Suprapubic skin (tissue), 3 donors: ENCODE data around the gene SHISA4.

Source experiments
- EP300 ChIP-seq: sonication (generic); formaldehyde crosslinking; IDR thresholded peaks from one replicate; pipeline ENCODE4 v1.6.1; 2017; ENCODE audit warnings: antibody characterized with exemption
- POLR2A ChIP-seq, 2 donors: fragments of 450-650 bp; IDR thresholded peaks; one replicate each; pipeline ENCODE4 v1.6.1; 2017; ENCODE audit warnings: antibody characterized with exemption in 2 of 2, mild to moderate bottlenecking in 2 of 2, moderate library complexity in 2 of 2
- TF ChIP-seq, protein P1 (sequence below), 2 donors: fragments of 200-600 bp in 1 of 2; fragments of 450-650 bp in 1 of 2; sonication (generic) in 1 of 2; IDR thresholded peaks; one replicate each; pipeline ENCODE4 v1.5.1; 2016 to 2019; ENCODE audit warnings: antibody characterized with exemption in 2 of 2, mild to moderate bottlenecking in 1 of 2, moderate library complexity in 1 of 2

DNA sequence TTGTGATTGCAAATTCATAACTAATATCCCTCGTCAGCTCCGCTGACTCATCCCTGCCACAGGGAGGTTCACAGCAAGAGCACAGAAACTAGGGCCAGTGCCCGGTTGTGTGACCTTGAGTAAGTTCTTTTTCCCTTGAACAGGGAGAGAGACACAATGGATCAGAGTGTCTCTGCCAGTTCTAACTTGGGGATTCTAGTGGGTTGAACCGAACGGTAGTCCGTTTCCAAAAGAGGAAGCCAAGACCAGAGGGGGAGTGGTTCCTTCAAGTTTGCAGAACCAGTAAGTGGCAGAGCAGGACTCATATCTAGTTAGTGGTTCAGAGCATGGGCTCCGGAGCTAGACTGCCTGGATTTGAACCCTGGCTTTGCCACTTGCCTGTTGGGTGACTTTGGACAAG, 4.9 kb upstream of the SHISA4 start:
- TF ChIP-seq, protein P1, sequence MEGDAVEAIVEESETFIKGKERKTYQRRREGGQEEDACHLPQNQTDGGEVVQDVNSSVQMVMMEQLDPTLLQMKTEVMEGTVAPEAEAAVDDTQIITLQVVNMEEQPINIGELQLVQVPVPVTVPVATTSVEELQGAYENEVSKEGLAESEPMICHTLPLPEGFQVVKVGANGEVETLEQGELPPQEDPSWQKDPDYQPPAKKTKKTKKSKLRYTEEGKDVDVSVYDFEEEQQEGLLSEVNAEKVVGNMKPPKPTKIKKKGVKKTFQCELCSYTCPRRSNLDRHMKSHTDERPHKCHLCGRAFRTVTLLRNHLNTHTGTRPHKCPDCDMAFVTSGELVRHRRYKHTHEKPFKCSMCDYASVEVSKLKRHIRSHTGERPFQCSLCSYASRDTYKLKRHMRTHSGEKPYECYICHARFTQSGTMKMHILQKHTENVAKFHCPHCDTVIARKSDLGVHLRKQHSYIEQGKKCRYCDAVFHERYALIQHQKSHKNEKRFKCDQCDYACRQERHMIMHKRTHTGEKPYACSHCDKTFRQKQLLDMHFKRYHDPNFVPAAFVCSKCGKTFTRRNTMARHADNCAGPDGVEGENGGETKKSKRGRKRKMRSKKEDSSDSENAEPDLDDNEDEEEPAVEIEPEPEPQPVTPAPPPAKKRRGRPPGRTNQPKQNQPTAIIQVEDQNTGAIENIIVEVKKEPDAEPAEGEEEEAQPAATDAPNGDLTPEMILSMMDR (IDR thresholded peaks at IDR 0.05), result no peak
- no peak for TF ChIP-seq EP300
- no peak for TF ChIP-seq POLR2A (IDR thresholded peaks at IDR 0.05)
